Aorta (tissue), 5 donors: ENCODE measurements around the gene PDE4B. TPM values are rescaled to one million over a fixed set of nuclear protein-coding genes. Genes with fewer than 3 reads are reported as not detected.
A peak's percentile ranks its signal among the peaks of the same experiment; 100 is the strongest.
"Not testable (repeated sequence)": the region's sequence is repeated elsewhere in the genome, so short reads cannot be mapped to it uniquely, and the experiment has no call there.

Experiments
- ATAC-seq: fragments of 200-7000 bp; cut with Tn5 transposase; one replicate; pipeline ENCODE4 v1.9.1; 2022; ENCODE audit warnings: moderate library complexity; ENCODE audit not compliant: low FRiP score
- DNase-seq, 2 donors: peaks; one replicate each; pipeline ENCODE4 v3.0.0-alpha.2; 2020
- H3K27ac ChIP-seq, 2 donors: one replicate each; pipeline ENCODE4 v1.5.1; 2013; ENCODE audit warnings: low read length in 2 of 2, mild to moderate bottlenecking in 2 of 2, moderate library complexity in 2 of 2, control low read depth in 1 of 2, inconsistent platforms in 1 of 2, low read depth in 1 of 2
- H3K27me3 ChIP-seq, 2 donors: one replicate each; pipeline ENCODE4 v1.6.1; 2013; ENCODE audit warnings: control low read depth in 1 of 2, low read length in 1 of 2, mild to moderate bottlenecking in 1 of 2, moderate library complexity in 1 of 2; ENCODE audit not compliant: insufficient read depth in 2 of 2, control insufficient read depth in 1 of 2
- H3K36me3 ChIP-seq, 2 donors: one replicate each; pipeline ENCODE4 v1.6.1; 2013; ENCODE audit warnings: control low read depth in 1 of 2, low read length in 1 of 2, mild to moderate bottlenecking in 1 of 2; ENCODE audit not compliant: insufficient read depth in 2 of 2, control insufficient read depth in 1 of 2
- H3K4me1 ChIP-seq, 2 donors: one replicate each; pipeline ENCODE4 v1.6.1; 2013; ENCODE audit warnings: low read length in 2 of 2, control low read depth in 1 of 2, mild to moderate bottlenecking in 1 of 2, moderate library complexity in 1 of 2; ENCODE audit not compliant: insufficient read depth in 2 of 2, control insufficient read depth in 1 of 2
- H3K4me3 ChIP-seq, 2 donors: one replicate each; pipeline ENCODE4 v1.5.1; 2013; ENCODE audit warnings: low read length in 2 of 2, control low read depth in 1 of 2, mild to moderate bottlenecking in 1 of 2
- H3K9me3 ChIP-seq: one replicate; pipeline ENCODE4 v1.6.1; 2013; ENCODE audit warnings: mild to moderate bottlenecking, low read length; ENCODE audit not compliant: control insufficient read depth
- WGBS, 2 donors: extraction: QIAGEN DNeasy Blood & Tissue Kit; methylation state at CpG; one replicate each; pipeline ENCODE4 v1.1.7; 2013; 5-methylcytosine and 5-hydroxymethylcytosine counted together
- intact Hi-C, 2 donors: fragments of 100-400 bp; cut with DNase I; formaldehyde crosslinking; loops; one replicate each; pipeline versions ENCODE4 v1.14.2 to v1.15.0; 2022
- polyA plus RNA-seq, 2 donors: library from polyadenylated mRNA; stranded (reverse); fragments of 200-250 nt; gene quantifications; one replicate each; pipeline ENCODE4 v1.2.3, GENCODE V29; 2013
- total RNA-seq, 2 donors: library from RNA; stranded (reverse); fragmentation: NEBNext Ultra II Directional; extraction: Animal tissue kit (Norgen Biotek cat#: 25700); gene quantifications; one replicate each; pipeline ENCODE4 v1.2.1, GENCODE V29; 2021
- donor health status: healthy with polysubstance abuse.
- donor health status: Bipolar disorder and iron deficiency.
- donor health status: DM: no; HTN: no; CAD: no.
- donor health status: DM: no; HTN: no; CAD: no.
- donor health status: DM: yes; HTN: yes; CAD: no.

The PDE4B gene
- total and polyA plus RNA-seq, 4 donors: 4.8 to 24.5 (median 12.5) TPM

DNA sequence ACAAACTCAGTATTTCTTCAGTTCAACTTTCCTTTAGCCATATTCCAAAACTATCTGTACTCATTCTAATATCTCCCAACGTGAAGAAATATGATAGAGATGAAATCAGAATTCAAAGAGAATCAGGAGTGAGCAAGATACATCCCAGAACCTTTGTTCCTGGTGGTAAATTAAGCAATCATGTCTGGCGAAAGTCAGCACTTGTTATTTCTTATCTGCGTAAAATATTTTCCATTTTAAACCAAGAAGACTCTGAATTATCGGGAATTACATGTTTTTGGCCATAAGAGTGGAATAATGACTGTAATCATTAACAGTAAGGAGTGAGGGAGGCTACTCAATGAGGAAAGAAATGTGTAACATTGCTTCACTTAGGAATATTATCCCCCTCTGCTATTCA is 253.7 kb downstream of the PDE4B start:
- intact Hi-C loops: no loop called here
- Histone ChIP-seq H3K4me3 (no peak overlapping the region), H3K4me1 (no peaks in the 10 kb centered on the region), H3K36me3 (no peaks in the 10 kb centered on the region), H3K9me3 (no peaks in the 10 kb centered on the region), H3K27ac (no peak overlapping the region), H3K27me3 (no peaks in the 10 kb centered on the region)
- 70 to 80% methylated on average over 4 of the region's 4 CpGs for WGBS, 2 donors
- no peak for DNase-seq
- ATAC-seq: no peak

DNA sequence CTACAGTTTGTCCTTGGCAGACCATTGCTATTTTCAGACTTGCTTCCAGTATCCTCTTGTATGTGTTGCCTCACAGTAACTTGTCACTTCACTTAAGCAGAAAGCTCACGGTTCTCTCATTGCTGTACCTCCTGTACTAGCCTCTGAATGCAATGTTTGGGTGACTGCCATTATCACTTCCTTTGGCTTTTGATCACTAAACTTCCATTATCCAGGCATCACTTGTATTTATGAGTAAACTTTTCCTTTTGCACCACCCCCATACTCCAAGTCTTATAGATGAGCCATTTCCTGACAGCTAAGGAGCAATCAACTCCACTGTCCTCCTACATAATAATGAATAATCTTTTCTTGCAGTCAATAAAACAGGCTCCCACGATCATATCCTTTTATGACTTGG is 255.3 kb downstream of the PDE4B start:
- WGBS, 2 donors: 79 to 82% methylated on average over 2 of the region's 2 CpGs
- no peaks in the 10 kb centered on the region for H3K36me3 ChIP-seq
- H3K9me3 ChIP-seq: no peaks in the 10 kb centered on the region
- H3K4me3 ChIP-seq: no peak overlapping the region
- DNase-seq (no peak), ATAC-seq (no peak)
- no peaks in the 10 kb centered on the region for H3K4me1 ChIP-seq
- intact Hi-C loops: no loop called here
- no peak overlapping the region for H3K27ac ChIP-seq
- H3K27me3 ChIP-seq: no peaks in the 10 kb centered on the region

DNA sequence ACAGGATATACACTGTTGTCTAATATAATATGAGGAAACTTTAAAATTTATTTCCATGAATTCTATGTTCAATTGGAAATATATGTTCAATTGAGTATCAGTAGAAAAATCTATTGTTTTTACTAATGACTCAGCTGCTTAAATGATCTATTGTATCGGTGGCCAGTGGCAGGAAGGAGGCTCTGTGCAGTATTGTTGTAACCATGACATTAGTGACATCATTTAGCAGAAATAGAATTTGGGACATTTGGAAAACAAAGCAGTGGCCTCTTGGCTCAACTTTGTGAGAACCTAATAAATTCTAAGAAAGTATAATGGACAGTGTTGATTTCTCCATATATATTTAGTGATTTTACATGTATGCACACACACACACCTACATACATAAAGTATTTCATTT is 257.4 kb downstream of the PDE4B start:
- intact Hi-C loops: no loop called here
- 66 to 74% methylated on average over 1 of the region's 1 CpG for WGBS, 2 donors
- no peak overlapping the region for H3K27ac ChIP-seq
- H3K4me1 ChIP-seq: no peaks in the 10 kb centered on the region
- DNase-seq (no peak), ATAC-seq (no peak)
- H3K9me3 ChIP-seq: no peaks in the 10 kb centered on the region
- no peaks in the 10 kb centered on the region for H3K36me3 ChIP-seq
- H3K4me3 ChIP-seq: no peak overlapping the region
- H3K27me3 ChIP-seq: no peaks in the 10 kb centered on the region

DNA sequence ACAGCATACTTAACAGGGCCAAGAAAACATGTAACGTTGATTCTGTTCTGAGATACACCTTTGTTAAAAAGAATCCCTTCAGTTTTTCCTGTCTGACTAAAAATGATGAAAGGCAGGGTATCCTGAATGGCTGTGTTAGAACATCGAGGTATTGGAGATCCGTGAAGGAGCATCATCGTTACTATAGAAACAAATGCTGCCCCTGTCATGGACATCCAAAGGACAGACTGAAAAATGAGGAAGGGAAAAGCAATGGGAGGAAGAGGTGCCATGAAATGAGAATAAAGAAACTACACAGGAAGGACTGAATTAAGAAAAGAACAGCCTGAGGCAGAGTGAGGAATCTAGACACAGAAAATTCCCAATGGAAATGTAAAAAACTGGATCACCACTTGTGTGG is 257.9 kb downstream of the PDE4B start:
- Histone ChIP-seq H3K36me3 (no peaks in the 10 kb centered on the region), H3K4me1 (no peaks in the 10 kb centered on the region), H3K4me3 (no peak overlapping the region), H3K9me3 (no peaks in the 10 kb centered on the region), H3K27me3 (no peaks in the 10 kb centered on the region), H3K27ac (no peak overlapping the region)
- ATAC-seq (no peak), DNase-seq (no peak)
- intact Hi-C loops: no loop called here
- WGBS, 2 donors: 78 to 86% methylated on average over 4 of the region's 4 CpGs

DNA sequence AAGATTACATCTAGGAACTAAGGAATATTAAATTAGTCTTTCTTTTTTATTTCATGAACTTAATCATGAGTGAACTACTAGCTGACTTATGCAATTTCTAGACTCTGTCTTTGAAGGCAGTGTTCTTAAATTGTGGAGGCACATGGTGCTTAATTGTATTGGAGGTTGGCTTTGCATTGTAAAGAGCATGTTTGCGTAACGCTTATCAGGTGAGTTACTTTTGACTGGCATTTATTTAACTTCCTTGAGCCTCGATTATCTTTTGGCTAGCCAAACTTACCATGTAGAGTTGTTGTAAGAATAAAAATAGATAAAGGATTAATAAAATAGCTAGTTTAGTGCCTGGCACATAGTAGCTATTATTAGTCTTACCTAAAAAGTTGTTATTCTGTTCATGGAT is 262.4 kb downstream of the PDE4B start:
- intact Hi-C loops: no loop called here
- DNase-seq (no peak), ATAC-seq (no peak)
- no peak overlapping the region for H3K27ac ChIP-seq
- WGBS, 2 donors: 18 to 21% methylated on average over 3 of the region's 3 CpGs
- H3K27me3 ChIP-seq: no peaks in the 10 kb centered on the region
- H3K9me3 ChIP-seq: no peaks in the 10 kb centered on the region
- H3K4me1 ChIP-seq: no peaks in the 10 kb centered on the region
- H3K36me3 ChIP-seq: no peaks in the 10 kb centered on the region
- no peak overlapping the region for H3K4me3 ChIP-seq

DNA sequence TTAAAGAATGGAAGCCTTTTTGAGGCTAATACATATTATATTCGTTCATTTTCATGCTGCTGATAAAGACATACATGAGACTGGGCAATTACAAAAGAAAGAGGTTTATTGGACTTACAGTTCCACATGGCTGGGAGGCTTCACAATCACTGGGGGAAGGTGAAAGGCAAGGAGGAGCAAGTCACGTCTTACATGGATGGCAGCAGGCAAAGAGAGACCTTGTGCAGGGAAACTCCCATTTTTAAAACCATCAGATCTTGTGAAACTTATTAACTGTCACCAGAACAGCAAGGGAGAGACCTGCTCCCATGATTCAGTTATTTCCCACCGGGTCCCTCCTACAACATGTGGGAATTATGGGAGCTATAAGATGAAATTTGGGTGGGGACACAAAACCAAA is 264.8 kb downstream of the PDE4B start:
- DNase-seq, H3K4me3 ChIP-seq, H3K27me3 ChIP-seq, H3K27ac ChIP-seq, intact Hi-C loops, H3K9me3 ChIP-seq, ATAC-seq, H3K36me3 ChIP-seq, H3K4me1 ChIP-seq: not testable (repeated sequence)
- WGBS, 2 donors: 91 to 92% methylated on average over 3 of the region's 3 CpGs

DNA sequence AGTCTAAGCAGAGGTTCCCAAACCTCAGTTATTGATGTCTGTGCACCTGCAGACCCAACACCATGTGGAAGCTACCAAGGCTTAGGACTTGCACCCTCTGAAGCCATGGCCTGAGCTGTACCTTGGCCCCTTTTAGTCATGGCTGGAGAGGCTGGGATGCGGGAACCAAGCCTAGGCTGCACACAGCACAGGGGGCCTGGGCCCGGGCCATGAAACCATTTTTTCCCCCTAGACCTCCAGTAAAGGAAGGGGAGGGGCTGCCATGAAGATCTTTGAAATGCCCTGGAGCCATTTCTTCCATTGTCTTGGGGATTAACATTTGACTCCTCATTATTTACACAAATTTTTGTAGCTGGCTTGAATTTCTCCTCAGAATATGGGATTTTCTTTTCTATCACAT is 265.9 kb downstream of the PDE4B start:
- H3K27me3 ChIP-seq: no peaks in the 10 kb centered on the region
- ATAC-seq: no peak
- WGBS, 2 donors: 89 to 96% methylated on average over 2 of the region's 2 CpGs
- intact Hi-C loops: no loop called here
- no peak overlapping the region for H3K27ac ChIP-seq
- no peaks in the 10 kb centered on the region for H3K36me3 ChIP-seq
- H3K4me3 ChIP-seq: no peak overlapping the region
- H3K9me3 ChIP-seq: no peaks in the 10 kb centered on the region
- H3K4me1 ChIP-seq: no peaks in the 10 kb centered on the region
- peak in 1 of 2 donors; percentile 38 for DNase-seq

DNA sequence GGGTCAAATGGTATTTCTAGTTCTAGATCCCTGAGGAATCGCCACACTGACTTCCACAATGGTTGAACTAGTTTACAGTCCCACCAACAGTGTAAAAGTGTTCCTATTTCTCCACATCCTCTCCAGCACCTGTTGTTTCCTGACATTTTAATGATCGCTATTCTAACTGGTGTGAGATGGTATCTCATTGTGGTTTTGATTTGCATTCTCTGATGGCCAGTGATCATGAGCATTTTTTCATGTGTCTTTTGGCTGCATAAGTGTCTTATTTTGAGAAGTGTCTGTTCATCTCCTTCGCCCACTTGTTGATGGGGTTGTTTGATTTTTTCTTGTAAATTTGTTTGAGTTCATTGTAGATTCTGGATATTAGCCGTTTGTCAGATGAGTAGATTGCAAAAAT is 274.5 kb downstream of the PDE4B start:
- H3K4me3 ChIP-seq, H3K9me3 ChIP-seq, H3K4me1 ChIP-seq, H3K27me3 ChIP-seq, intact Hi-C loops, H3K27ac ChIP-seq, DNase-seq, H3K36me3 ChIP-seq, ATAC-seq: not testable (repeated sequence)
- whole genome bisulfite sequencing, 2 donors: 90 to 96% methylated on average over 3 of the region's 4 CpGs

DNA sequence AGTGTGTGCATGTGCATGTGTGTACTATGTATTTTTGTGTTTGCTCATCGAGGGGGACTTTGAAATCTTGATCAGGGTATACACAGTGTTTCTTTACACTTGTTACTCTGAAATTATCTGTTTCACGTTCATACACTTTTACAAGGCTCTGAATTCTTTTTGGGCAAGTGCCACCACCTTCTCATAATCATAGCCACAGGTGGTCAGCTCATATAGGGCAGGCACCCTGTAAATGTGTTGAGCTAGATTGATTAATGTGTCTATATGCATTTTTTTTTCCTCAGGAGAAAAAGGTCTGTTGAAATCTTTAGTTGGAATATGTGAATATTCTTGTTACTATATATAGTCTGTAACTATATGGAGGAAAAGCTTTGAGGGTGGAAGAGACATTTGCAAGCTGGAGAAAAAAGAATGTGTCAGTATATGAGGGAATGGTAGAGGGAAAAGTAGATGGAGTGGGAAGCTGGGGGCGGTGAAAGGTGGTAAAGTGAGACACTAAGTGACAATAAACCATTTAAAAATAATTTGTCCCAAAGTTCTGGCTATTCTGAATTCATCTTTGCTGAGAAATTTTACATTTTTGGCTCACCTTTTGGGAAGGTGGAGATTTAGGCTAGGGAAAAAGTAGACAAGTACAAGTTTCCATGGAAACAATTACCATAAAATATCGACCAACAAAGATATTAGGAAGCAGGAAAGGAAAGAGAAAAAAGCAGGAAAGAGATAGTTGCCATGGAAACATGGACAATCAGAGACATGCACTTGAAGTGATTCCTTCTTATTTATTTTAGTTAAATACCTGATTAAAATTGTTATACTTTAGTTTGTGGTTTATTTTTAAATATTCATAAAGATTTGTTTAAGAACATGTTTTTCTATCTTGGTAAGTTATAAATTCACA is 277.5 kb downstream of the PDE4B start:
- no peaks in the 10 kb centered on the region for H3K4me1 ChIP-seq
- DNase-seq: no peak
- H3K27ac ChIP-seq: no peak overlapping the region
- peaks cover 0 to 1% of the 10 kb centered on the region in 2 donors for H3K27me3 ChIP-seq
- no peaks in the 10 kb centered on the region for H3K9me3 ChIP-seq
- 66 to 69% methylated on average over 4 of the region's 4 CpGs for WGBS, 2 donors
- no peak for ATAC-seq
- H3K36me3 ChIP-seq: no peaks in the 10 kb centered on the region
- intact Hi-C loops: no loop called here
- H3K4me3 ChIP-seq: no peak overlapping the region
